Kidney (tissue), 14 donors: ENCODE data around the gene PHACTR1. TPM values are rescaled to one million over a fixed set of nuclear protein-coding genes. Genes with fewer than 3 reads are reported as not detected.

Source experiments
- DNase-seq, 5 donors: peaks; one replicate each; pipeline ENCODE4 v3.0.0-alpha.2; 2013 to 2020
- FAIRE-seq: peaks from 2 replicates; lab custom pipeline; 2012; peaks lifted over from hg19 to GRCh38; lab: Jason Lieb, UNC
- H3K27ac ChIP-seq, 2 donors: one replicate each; pipeline ENCODE4 v1.7.0; 2013; ENCODE audit warnings: low read depth in 2 of 2, low read length in 2 of 2, inconsistent platforms in 1 of 2
- H3K27me3 ChIP-seq: one replicate; pipeline ENCODE4 v1.7.1; 2013; ENCODE audit warnings: low read length, inconsistent platforms; ENCODE audit not compliant: control insufficient read depth, insufficient read depth
- H3K36me3 ChIP-seq, 3 donors: one replicate each; pipeline versions ENCODE4 v1.7.0 to v1.7.1; 2013; ENCODE audit warnings: low read length in 3 of 3, control low read depth in 1 of 3, inconsistent platforms in 1 of 3; ENCODE audit not compliant: insufficient read depth in 3 of 3, control insufficient read depth in 2 of 3
- H3K4me1 ChIP-seq, 3 donors: one replicate each; pipeline versions ENCODE4 v1.7.0 to v1.7.1; 2013; ENCODE audit warnings: low read length in 3 of 3, inconsistent platforms in 1 of 3, low read depth in 1 of 3; ENCODE audit not compliant: control insufficient read depth in 2 of 3, insufficient read depth in 2 of 3
- H3K4me3 ChIP-seq, 3 donors: one replicate each; pipeline versions ENCODE4 v1.7.0 to v1.8.1; 2013; ENCODE audit warnings: low read length in 3 of 3, control low read depth in 1 of 3, inconsistent platforms in 1 of 3
- H3K9ac ChIP-seq, 3 donors: one replicate each; pipeline versions ENCODE4 v1.7.0 to v1.7.1; 2013; ENCODE audit warnings: low read length in 3 of 3, control low read depth in 1 of 3, inconsistent platforms in 1 of 3
- H3K9me3 ChIP-seq, 3 donors: one replicate each; pipeline versions ENCODE4 v1.7.0 to v1.7.1; 2013; ENCODE audit warnings: low read length in 3 of 3, control low read depth in 1 of 3, inconsistent platforms in 1 of 3; ENCODE audit not compliant: control insufficient read depth in 2 of 3, insufficient read depth in 1 of 3
- CTCF ChIP-seq: IDR thresholded peaks from 3 replicates; pipeline ENCODE4 v1.5.1; 2012; ENCODE audit warnings: mild to moderate bottlenecking, moderate library complexity, borderline replicate concordance; ENCODE audit not compliant: insufficient read depth; ENCODE audit errors: extremely low read depth
- intact Hi-C: fragments of 100-400 bp; cut with DNase I; formaldehyde crosslinking; loops from one replicate; pipeline ENCODE4 v1.11.1; 2022
- polyA plus RNA-seq: library from polyadenylated mRNA; stranded (reverse); fragments of 350-450 nt; fragmentation: Illumina TruSeq; extraction: RNeasy Lipid Tissue Mini Kit (QIAGEN cat#74804); gene quantifications from one replicate; pipeline ENCODE4 v1.2.3, GENCODE V29; 2014; ENCODE audit warnings: low read depth, low replicate concordance; ENCODE audit not compliant: insufficient read depth
- total RNA-seq: library from RNA; stranded (reverse); fragmentation: NEBNext Ultra II Directional; extraction: Animal tissue kit (Norgen Biotek cat#: 25700); gene quantifications from one replicate; pipeline ENCODE4 v1.2.1, GENCODE V29; 2021
- donor health status: control.
- donor health status: control.
- donor health status: control.
- donor health status: control.
- donor health status: control.
- donor health status: DM: yes; HTN: yes; CAD: no.
- donor health status: Normal renal cell carcinoma (clear cell type).

The PHACTR1 gene
- total and polyA plus RNA-seq, 2 donors from 2014 or later, result 3.3 to 33.6 TPM

GRCh38 chr6:13305791-13306190 is 589.2 kb downstream of the PHACTR1 start:
- Histone ChIP-seq H3K36me3 (peaks cover 3 to 8% (median 4%) of the 10 kb centered on the region in 3 donors), H3K4me1 (peaks cover 0 to 56% (median 12%) of the 10 kb centered on the region in 3 donors), H3K9ac (no peak overlapping the region), H3K27me3 (no peaks in the 10 kb centered on the region), H3K27ac (no peak overlapping the region), H3K9me3 (no peaks in the 10 kb centered on the region), H3K4me3 (no peak overlapping the region)
- intact Hi-C loops, result no loop called here
- DNase-seq, result no peak
- no peak for FAIRE-seq
- no peak for TF ChIP-seq CTCF

GRCh38 chr6:13307508-13307995 is 591.0 kb downstream of the PHACTR1 start:
- H3K9me3 ChIP-seq, result no peaks in the 10 kb centered on the region
- H3K9ac ChIP-seq, result no peak overlapping the region
- H3K4me1 ChIP-seq, result peaks cover 0 to 52% (median 11%) of the 10 kb centered on the region in 3 donors
- H3K27ac ChIP-seq, result peak overlapping the region in 1 of 2 donors; percentile 9
- H3K4me3 ChIP-seq, result no peak overlapping the region
- FAIRE-seq (no peak), DNase-seq (no peak)
- TF ChIP-seq CTCF, result no peak
- H3K27me3 ChIP-seq, result no peaks in the 10 kb centered on the region
- intact Hi-C loops, result no loop called here
- H3K36me3 ChIP-seq, result peaks cover 3 to 12% (median 6%) of the 10 kb centered on the region in 3 donors

GRCh38 chr6:13308332-13308731 is 591.8 kb downstream of the PHACTR1 start:
- intact Hi-C loops, result no loop called here
- Histone ChIP-seq H3K27me3 (no peaks in the 10 kb centered on the region), H3K4me1 (peaks cover 0 to 44% (median 9%) of the 10 kb centered on the region in 3 donors), H3K4me3 (no peak overlapping the region), H3K9ac (no peak overlapping the region), H3K9me3 (no peaks in the 10 kb centered on the region), H3K36me3 (peaks cover 3 to 12% (median 6%) of the 10 kb centered on the region in 3 donors), H3K27ac (peak overlapping the region in 1 of 2 donors; percentile 9)
- FAIRE-seq, result no peak
- TF ChIP-seq CTCF, result no peak
- DNase-seq, result no peak

GRCh38 chr6:13311155-13311554 is 594.6 kb downstream of the PHACTR1 start:
- FAIRE-seq, result no peak
- peaks cover 9 to 16% (median 13%) of the 10 kb centered on the region in 3 donors for H3K36me3 ChIP-seq
- intact Hi-C loops, result no loop called here

More at GRCh38 chr6:13311155-13311554, 594.6 kb downstream of the PHACTR1 start:
- Histone ChIP-seq H3K9me3 (no peaks in the 10 kb centered on the region), H3K4me3 (no peak overlapping the region), H3K27ac (no peak overlapping the region), H3K4me1 (peaks cover 0 to 36% (median 5%) of the 10 kb centered on the region in 3 donors), H3K9ac (no peak overlapping the region), H3K27me3 (no peaks in the 10 kb centered on the region)
- DNase-seq, result no peak
- TF ChIP-seq CTCF, result no peak
